Brain microvascular endothelial cell (primary cell): ENCODE measurements around the gene DAAM1.

ENCODE experiments used
- DNase-seq: peaks from one replicate; pipeline ENCODE4 v3.0.0-alpha.2; 2020
- H3K27ac ChIP-seq: fragments of 250-450 bp; sonication (Bioruptor Pico); 2 replicates; pipeline ENCODE4 v1.5.1; 2020; ENCODE audit warnings: mild to moderate bottlenecking, moderate library complexity
- H3K27me3 ChIP-seq: fragments of 250-450 bp; sonication (Bioruptor Pico); replicated peaks from 2 replicates; pipeline ENCODE4 v1.5.1; 2020; ENCODE audit warnings: mild to moderate bottlenecking
- H3K36me3 ChIP-seq: fragments of 250-450 bp; sonication (Bioruptor Pico); replicated peaks from 2 replicates; pipeline ENCODE4 v1.5.1; 2020; ENCODE audit warnings: mild to moderate bottlenecking
- H3K4me3 ChIP-seq: 2 replicates; pipeline ENCODE4 v1.5.1; 2011; ENCODE audit warnings: low read depth, mild to moderate bottlenecking, control low read depth, low read length, moderate library complexity
- in situ Hi-C: cut with HindIII; loops from 2 replicates; pipeline ENCODE4 v1.10.0; 2017; ENCODE audit warnings: low sequenced_read_pairs, low pct_ligation_motif_present
- TF ChIP-seq, protein P1 (sequence below): IDR thresholded peaks from 2 replicates; pipeline ENCODE4 v1.5.1; 2011; ENCODE audit warnings: low read depth, mild to moderate bottlenecking, moderate library complexity, low read length, control low read depth, inconsistent platforms; ENCODE audit errors: missing control alignments

The DAAM1 gene

DNA sequence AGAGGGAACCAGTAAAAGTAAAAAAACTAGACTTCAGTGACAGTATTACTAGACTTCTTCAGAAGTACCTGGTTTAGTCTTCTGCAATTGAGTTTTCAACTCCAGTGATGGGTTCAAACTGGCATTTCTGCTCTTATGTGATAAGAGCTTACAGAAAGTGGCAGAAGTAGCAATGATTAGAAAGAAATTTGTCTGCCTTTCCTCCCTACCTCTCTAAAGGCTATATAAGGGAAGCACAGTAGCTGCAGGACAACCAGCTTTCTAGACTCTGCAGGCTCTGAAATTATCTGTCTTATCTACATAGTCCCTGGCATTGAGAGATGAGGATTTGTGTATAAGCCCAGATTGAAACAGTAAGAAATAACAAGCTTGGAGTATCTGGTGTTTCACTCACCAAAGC, 107.5 kb downstream of the DAAM1 start:
- Histone ChIP-seq H3K27ac (no peak overlapping the region), H3K36me3 (no peaks in the 10 kb centered on the region), H3K27me3 (no peaks in the 10 kb centered on the region), H3K4me3 (no peak overlapping the region)
- DNase-seq = no peak
- in situ Hi-C loops = no loop called here
- TF ChIP-seq, protein P1, sequence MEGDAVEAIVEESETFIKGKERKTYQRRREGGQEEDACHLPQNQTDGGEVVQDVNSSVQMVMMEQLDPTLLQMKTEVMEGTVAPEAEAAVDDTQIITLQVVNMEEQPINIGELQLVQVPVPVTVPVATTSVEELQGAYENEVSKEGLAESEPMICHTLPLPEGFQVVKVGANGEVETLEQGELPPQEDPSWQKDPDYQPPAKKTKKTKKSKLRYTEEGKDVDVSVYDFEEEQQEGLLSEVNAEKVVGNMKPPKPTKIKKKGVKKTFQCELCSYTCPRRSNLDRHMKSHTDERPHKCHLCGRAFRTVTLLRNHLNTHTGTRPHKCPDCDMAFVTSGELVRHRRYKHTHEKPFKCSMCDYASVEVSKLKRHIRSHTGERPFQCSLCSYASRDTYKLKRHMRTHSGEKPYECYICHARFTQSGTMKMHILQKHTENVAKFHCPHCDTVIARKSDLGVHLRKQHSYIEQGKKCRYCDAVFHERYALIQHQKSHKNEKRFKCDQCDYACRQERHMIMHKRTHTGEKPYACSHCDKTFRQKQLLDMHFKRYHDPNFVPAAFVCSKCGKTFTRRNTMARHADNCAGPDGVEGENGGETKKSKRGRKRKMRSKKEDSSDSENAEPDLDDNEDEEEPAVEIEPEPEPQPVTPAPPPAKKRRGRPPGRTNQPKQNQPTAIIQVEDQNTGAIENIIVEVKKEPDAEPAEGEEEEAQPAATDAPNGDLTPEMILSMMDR = no peak

DNA sequence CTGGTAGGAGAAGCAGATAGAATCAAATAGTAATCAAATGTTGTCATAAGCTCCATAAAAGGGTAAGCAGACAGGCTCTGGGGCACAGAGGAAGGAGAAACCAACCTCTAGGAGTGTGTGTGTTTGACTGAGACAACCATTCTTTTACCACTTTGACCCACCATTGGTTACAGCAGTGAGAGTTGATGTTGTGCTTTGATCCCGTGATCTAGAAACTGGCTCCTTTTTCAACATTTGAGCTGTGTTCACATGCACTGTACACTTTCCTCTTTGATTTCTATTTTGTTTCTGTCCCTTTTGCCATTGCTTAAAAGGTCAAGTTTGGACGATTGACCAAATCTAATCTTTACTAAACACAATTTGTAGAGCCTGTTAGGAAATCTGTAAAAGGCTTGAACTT, 108.0 kb downstream of the DAAM1 start:
- no peak for DNase-seq
- no peaks in the 10 kb centered on the region for H3K27me3 ChIP-seq
- H3K27ac ChIP-seq = no peak overlapping the region
- H3K4me3 ChIP-seq = no peak overlapping the region
- in situ Hi-C loops = no loop called here
- no peaks in the 10 kb centered on the region for H3K36me3 ChIP-seq
- TF ChIP-seq, protein P1 = no peak

DNA sequence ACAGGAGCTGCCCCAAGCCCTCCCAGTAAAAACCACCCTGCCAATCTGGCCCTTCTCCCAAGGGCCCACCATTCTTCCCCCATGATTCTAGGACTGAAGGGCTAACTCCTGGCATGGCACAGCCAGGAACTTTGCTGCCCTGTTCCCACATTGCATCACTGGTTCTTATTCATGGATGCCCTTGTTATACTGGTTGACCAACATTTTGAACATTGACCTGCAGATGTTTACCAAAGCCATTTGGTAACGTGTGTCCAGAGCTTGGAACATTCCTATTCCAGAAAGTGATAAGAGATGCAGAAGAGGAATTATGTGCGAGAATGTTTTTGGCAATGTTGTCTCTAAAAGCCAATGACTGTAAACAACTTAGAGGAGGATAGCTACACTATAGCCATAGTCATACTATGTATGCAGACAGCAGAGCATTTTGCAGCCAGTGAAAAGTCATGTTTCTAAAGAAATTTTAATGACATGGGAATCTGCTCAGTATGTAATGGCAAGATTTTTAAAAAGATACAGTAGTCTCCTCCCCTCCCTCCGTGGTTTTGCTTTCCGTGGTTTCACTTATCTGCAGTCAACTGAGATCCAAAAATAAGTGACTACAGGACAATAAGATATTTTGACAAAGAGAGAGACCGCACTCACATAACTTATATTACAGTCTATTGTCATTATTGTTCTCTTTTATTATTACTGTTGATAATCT, 108.8 kb downstream of the DAAM1 start:
- TF ChIP-seq, protein P1 = no peak
- H3K4me3 ChIP-seq = no peak overlapping the region
- H3K27ac ChIP-seq = no peak overlapping the region
- H3K27me3 ChIP-seq = no peaks in the 10 kb centered on the region
- in situ Hi-C loops = no loop called here
- no peaks in the 10 kb centered on the region for H3K36me3 ChIP-seq
- no peak for DNase-seq

DNA sequence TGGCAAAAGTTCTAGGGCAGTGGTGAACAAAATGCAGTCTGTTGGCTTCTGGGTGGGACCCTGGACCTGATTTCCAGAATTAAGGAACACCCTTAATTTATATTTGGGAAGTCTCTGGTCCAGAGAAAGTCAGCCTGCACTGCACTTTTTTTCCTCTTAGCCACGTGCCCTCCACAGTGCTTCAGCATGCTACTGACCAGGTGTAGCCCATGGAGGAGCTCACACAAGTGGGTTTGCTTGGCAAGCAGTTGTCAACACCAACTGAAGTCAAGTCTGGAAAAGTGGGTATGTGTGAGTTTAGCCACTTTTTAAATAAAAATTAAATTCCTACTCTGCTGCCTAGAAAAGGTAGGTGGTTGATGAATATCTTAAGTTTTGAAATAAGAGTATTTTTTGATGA, 111.3 kb downstream of the DAAM1 start:
- TF ChIP-seq, protein P1 = no peak
- DNase-seq = no peak
- in situ Hi-C loops = no loop called here

DNA sequence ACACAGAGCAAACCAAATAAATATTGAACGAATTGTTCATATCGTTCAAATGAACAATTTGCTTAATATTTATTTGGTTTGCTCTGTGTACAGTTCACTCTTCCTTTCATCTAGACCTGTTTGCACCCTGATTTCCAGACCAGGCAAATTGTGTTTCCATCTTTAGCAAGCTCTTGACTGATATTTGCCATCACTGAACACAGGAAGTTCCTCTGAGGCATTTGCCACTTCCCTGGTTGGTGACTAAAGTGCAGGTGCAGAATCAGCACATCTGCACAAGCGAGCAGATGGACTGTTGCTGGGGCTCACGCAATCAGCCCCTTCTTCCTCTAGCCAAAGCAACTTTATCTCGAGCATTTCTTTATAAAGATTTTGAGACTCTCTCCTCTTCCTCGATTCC, 112.9 kb downstream of the DAAM1 start:
- no peak for DNase-seq
- no peak overlapping the region for H3K4me3 ChIP-seq
- no peaks in the 10 kb centered on the region for H3K27me3 ChIP-seq
- in situ Hi-C loops = no loop called here
- no peak overlapping the region for H3K27ac ChIP-seq
- TF ChIP-seq, protein P1 = no peak
- no peaks in the 10 kb centered on the region for H3K36me3 ChIP-seq

More for the DNA sequence above, 111.3 kb downstream of the DAAM1 start:
- H3K36me3 ChIP-seq = no peaks in the 10 kb centered on the region
- no peak overlapping the region for H3K4me3 ChIP-seq
- no peaks in the 10 kb centered on the region for H3K27me3 ChIP-seq
- no peak overlapping the region for H3K27ac ChIP-seq

DNA sequence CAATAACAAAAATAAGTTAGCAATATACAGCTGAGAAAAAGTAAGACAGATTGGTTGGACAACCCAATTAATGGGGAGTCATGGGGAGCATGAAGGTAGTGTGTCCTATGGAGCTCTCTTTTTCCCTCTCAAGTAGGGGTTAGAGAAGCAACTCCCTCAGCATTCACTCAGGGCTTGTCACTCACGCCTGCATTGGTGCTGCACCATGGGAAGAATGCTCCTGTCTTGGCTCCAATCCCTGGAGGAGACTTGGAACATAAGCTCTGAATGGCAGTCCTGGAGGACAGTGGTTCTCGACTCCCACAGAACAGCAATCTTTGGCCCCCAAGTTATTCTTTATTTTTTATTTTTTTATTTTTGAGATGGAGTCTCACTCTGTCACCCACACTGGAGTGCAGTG, 113.8 kb downstream of the DAAM1 start:
- H3K4me3 ChIP-seq = no peak overlapping the region
- no peak overlapping the region for H3K27ac ChIP-seq
- in situ Hi-C loops = no loop called here
- H3K36me3 ChIP-seq = no peaks in the 10 kb centered on the region
- TF ChIP-seq, protein P1 = no peak
- DNase-seq = no peak
- H3K27me3 ChIP-seq = no peaks in the 10 kb centered on the region
